GM19324 (cell line): Measurements from ENCODE around the gene THSD4.
"Not testable (repeated sequence)": the region's sequence is repeated elsewhere in the genome, so short reads cannot be mapped to it uniquely, and the experiment has no call there.

Experiments
- ATAC-seq: cut with Tn5 transposase; IDR thresholded peaks from one replicate; pipeline ENCODE4 v1.9.1; 2021; ENCODE audit warnings: mild to moderate bottlenecking, moderate library complexity; ENCODE audit not compliant: unreplicated experiment, low FRiP score

The THSD4 gene

DNA sequence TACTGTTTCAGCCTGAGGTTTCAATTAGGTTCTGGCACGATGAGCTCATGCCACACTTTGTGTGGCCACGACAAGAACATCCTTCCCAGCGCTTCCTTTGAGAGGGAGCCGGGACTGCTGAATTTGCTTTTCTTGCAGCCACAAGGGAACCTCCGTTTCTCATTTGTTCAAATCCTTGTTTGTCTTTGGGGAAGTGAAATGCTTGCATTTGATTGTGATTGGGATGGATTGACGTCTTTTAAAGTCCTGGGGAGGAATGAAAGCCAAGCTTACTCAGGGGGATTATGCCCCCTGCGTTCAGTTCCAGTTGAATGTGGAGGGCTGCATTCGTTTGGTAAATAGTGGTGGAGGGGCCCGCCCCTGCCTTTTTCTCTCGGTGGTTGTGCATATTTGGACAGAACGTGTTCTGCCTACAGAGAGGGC lies 277.6 kb downstream of the THSD4 start:
- ATAC-seq: no peak

DNA sequence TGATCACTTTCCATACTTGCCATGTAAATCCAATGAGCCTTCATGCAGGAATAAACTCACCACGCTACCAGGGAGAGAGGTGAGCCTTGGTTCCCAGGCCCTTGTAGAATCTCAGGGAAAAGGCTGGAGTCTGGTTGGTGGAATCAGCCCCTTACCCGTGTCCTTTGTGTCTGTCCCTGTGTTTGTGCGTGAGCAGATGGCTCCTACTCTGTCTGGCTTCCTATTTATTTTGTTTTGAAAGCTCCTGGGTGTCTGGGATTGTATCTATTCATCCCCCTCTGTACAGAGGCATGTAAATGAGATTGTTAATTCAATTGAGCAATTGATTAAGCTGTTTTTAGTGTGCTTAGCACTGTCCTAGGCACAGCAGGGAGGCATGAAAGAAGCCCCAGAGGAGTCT lies 278.1 kb downstream of the THSD4 start:
- no peak for ATAC-seq

DNA sequence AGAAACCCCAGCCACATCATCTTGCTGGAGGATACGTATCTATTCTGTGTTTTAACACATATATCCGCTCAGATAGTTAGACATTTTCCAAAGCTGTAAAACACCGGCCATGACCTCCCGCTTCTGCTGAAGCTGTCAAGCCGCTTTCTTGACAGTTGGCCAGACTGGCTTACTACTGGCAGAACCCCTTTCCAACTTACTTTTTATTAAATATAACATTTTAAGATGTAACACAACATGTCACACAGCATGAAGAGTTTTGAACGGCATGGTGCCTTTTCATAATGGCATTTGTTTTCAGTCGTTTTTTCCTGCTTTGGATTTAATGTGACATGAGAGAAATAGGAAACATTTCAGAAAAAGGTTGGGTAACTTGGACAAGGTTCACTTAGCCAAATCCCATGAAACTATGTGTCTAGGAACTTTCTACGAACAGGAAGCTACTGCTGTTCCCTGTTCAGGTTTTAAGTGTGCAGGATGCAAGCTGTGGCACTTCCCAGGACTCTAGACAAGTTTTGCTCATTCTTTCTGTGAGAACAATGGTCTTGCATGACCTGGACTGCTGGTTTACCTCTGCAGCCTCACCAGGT lies 281.4 kb downstream of the THSD4 start:
- ATAC-seq: no peak

DNA sequence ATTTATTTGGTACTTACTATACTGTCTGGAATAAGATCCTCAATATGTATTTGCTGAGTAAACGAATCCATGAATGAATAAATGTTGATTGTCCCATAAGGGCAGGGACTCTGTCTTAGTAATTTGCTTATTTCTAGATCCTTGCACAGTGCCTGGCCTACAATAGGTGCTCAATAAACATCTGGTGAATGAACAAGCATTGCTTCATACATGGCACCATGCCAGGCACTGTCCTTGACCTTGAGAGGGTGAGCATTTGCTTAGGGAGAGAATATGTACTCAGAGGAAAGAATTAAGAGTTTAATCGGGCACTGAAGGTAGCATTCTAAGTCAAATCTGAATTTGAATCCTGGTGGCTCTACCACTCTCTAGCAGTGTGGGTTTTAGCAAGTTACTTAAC lies 282.1 kb downstream of the THSD4 start:
- ATAC-seq: no peak

DNA sequence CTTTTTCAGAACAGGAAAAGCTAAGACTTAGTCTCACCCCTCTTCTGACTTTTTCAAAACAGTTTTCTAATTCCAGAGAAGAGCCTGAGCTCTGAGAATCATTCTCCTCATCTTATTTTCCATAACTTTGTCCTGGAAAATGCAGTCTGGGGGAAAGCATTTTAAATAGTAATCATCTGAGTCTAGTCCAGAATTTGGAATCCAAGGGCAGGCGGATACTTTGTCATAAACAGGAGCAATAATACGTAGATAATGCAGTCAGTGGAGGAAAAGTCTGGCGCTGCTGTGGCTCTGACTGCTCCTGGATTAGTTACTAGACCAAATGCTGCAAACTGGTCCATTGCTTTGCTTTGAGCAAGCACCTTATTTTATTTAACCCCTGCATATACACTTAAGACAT lies 285.0 kb downstream of the THSD4 start:
- no peak for ATAC-seq

DNA sequence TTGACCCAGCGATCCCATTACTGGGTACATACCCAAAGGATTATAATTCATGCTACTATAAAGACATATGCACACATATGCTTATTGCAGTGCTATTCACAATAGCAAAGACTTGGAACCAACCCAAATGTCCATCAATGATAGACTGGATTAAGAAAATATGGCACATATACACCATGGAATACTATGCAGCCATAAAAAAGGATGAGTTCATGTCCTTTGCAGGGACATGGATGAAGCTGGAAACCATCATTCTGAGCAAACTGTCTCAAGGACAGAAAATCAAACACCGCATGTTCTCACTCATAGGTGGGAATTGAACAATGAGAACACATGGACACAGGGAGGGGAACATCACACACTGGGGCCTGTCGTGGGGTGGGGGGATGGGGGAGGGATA lies 286.5 kb downstream of the THSD4 start:
- not testable (repeated sequence) for ATAC-seq

DNA sequence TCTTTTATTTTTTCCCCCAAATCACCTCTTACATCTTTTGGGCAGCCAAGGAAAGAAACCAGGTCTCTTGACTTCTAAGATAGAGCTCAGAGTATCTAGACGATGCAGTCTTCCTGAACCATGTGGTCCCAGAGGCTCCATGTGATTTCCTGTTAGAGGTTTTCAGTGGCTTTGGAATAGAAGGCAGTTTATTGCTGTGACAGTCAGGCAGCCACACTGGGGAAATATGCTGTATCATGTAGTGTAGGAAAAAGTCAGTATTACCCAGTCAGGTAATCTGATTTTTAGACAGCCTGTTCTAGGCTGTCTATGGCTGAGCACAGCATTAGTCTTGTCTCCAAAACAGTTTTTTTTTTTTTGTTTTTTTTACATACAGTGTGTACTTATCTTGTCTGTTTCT lies 294.3 kb downstream of the THSD4 start:
- no peak for ATAC-seq

DNA sequence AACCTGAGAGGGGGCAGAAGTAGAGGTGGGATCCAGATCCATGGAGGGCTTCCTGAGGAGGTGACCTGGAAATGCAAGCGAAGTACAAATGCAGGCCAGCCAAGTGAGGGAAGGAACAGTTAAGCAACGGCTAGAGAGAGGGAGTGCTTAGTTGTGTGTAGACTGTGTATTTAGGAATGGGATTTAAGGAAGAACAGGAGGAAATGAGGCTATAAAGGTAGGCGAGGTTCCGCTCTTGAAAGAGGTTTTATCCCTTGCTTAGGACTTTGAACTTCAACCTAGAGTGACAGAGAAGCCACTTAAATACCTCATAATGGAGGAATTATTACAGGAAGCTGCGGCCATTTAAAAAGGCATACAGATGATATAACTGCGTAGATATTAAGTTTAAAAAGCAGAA lies 295.1 kb downstream of the THSD4 start:
- no peak for ATAC-seq

DNA sequence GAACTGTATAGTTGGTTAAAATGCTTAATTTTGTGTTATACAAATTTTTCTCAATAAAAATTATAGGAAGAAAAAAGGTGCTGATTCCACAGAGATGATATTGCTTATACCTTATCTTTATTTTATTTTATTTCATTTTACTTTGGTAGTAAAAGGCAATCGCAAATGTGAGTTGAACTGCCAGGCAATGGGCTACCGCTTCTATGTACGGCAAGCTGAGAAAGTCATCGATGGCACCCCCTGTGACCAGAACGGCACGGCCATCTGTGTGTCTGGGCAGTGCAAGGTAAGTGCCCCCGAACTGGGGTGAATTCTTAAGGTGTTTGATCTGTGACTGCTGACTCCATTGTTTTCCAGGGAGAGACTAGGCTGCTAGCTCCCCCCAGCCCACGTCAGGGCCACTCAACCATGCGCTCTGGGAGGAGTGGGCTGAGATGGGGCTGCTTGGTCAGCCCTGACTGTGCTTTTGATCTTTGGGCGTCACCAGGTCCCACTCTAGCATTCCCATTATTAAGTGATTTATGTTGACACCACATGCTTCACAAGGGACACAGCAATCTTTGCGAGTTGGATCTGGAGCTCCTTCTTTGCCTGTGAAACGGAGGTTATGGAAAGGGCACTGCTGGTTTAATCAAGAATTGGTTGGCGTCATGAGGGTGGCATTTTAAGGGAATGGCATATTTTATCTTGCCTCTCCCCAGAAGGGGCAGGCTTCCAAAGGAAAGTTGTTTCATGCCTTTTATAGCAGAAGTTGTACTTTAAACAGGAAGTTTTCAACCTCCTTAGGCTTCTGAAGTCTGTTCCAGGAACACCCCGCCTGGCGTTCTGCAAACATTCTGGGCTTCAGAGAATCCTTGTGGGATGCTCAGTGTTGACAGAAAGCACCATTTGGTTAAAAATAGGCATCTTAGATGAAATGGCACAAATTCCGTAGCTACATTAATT lies 296.5 kb downstream of the THSD4 start:
- no peak for ATAC-seq

DNA sequence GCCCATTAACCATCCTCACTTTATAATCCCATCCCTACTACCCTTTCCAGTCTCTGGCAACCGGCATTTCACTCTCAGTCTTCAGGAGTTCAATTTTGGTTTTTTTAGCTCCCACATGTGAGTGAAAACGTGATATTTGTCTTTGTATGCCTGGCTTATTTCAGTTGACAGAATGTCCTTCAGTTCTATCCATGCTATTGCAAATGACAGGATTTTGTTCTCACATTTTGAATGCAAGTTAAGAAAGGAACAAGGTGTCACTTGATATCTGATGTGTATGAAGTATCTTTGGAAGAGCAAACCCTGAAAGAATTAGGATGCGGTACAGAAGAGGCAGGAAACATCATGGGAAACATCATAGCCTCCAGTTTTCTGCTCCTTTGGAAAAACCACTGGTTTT lies 298.1 kb downstream of the THSD4 start:
- ATAC-seq: no peak

DNA sequence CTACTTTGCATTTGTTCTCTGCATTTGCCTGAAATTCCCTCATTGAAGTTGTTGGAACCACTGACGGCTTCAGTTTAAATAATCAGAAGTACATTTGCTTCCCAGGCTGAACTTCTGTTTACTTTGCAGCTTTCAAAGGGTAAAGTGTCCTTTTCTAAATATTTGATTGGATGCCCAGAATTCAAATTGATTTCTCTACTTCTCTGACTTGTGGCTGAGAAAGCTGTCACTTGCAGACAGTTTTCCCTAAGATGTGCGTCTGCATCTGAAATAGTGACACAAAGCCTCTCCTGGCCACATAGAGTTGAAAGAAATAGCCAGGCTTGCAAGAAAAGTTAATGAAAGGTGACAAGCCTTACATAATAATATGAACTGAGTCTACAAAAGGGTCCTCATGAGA lies 299.6 kb downstream of the THSD4 start:
- ATAC-seq: no peak

DNA sequence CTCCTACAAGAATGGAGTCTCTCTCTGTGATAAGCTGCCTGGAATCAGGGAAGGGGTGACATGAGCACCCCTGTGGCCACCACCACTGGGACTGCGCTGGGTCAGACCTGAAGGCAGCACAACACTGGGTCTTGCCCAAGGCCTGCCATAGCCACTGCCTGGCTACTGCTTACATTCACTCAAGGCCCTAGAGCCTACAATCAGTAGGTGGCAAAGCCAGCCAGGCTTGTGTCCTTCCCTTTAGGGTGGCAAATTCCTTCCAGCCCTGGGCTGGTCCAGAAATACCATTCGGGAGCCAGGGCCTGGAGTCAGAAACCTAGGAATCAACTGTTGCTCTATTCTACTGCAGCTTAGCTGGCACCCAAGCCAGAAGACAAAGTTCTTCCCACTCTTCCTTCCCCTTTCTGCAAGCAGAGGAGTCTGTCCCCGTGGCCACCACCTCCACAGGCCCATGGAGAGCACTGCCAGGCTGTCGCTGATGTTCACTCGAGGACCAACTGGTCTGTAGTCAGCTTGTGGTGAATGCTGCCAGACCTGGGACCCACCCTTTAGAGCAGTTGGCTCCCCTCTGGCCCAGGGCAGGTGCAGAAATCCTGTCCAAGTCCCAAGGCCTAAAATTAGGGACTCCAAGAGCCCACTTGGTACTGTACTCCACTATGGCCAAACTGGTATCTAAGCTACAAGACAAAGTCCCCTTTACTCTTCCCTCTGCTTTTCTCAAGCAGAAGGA lies 307.4 kb downstream of the THSD4 start:
- ATAC-seq: no peak

DNA sequence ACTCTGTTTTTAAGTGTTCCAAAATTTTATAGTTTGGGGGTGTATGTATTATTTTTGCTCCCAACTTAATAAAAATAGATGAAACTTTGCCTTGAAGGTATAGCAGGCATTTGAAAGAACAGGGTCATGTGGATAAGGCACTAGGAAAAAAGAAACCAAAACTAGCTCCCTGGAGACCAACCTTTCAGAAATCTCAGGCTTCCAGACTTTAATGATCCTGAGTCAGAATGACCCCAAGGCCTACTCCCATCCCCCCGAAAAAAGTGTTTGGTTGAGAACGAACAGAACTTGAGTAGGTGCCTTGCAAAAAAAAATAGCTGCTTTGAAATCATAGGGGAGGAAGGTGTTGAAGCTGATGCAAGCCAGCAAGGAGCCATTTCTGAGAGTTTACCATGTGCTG lies 309.5 kb downstream of the THSD4 start:
- no peak for ATAC-seq

DNA sequence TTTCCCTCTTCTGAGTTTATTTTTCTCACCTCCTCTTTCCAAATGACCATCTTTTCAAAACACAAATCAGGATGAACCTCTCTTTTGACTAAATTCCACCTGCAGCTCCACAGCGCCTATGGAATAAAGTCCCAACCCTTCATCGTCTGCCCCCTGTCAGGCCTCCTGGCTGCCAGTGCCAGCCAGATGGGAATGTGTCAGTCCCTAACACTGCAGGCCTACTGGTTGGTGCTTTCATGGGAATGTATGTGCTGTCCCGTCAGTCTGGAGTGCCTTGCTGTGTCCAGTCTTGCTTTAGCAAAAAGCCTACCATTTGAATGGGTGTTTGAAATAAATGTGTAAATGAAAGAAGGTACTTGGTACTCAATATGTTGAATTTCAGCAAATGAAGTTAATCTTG lies 310.1 kb downstream of the THSD4 start:
- ATAC-seq: no peak

DNA sequence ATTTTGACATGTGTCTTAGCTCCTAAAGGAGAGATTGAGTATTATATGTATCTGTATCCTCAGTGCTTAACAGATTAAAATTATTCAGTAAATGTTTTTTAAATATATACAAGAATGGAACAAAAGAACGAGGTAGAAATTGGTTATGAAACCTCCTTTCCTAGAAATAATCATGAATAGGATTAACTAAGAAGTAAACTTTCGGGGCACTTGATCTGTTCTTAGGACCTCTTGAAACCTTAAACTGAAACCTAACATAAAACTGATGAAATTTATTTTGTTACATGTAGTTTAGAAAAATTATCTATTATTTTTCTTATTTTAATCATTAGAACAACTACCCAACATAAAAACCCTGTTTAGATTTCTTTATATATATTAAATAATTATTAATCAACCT lies 311.5 kb downstream of the THSD4 start:
- ATAC-seq: no peak

DNA sequence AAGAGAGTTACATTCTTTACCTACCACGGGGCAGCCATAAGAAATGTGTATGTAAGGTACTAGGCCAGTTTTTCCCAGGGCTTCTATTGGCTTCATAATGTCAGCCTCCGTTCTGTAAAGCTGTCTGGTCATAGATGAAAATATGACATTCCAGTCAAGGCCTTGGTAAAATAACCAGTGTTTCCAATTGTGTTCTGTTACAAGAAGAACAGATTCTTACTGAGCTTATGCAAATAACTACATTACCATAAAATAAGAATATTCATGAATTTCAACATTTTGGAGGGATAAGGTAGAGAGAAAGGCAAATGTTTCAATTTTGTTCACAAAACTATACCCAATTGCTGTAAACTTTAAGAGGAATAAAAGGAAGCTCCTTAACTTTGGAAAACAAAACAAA lies 315.5 kb downstream of the THSD4 start:
- ATAC-seq: no peak

DNA sequence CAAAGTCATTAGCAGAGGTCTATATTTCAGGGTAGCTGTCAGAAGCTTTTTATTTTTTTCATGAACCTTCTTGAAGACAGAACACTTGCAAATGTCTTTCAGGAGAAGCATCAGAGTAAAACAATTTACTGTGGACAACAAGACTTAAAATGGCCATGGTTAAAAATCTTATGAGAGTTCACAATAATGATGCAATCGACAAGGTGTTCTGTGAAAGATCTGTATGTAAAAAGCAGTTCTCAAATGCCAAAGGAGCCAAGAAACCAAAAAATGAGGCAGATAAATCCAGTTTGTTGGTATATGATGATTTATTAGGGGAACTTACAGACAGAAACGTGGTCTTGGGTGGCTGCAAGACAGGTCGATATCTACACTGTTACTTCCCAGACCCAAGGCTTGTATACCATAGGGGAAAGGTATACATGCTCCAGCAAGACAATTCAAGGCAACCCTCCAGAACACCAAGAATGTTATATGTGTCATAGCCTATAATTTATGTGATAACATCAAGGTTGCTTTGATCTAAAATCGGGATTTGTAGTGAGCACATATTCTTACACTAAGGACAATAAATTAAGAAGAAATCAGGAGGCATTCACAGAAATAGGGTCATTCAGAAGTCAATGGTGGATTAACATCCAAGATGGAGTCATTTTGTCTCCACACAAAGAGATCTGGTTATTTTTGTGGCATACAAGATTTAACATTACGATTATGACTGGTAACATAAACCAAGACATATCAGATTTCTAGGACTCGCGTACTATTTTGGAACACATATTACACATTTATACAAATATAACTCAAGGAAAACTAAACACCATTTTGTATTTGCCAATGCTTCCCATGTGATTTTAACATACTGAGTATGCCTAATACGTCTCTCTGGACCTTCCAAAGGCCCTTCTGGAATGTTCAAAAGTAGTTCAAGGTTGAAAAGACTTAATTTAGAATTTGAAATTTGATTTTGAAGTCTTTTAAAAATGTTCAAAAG lies 316.4 kb downstream of the THSD4 start:
- ATAC-seq: no peak

DNA sequence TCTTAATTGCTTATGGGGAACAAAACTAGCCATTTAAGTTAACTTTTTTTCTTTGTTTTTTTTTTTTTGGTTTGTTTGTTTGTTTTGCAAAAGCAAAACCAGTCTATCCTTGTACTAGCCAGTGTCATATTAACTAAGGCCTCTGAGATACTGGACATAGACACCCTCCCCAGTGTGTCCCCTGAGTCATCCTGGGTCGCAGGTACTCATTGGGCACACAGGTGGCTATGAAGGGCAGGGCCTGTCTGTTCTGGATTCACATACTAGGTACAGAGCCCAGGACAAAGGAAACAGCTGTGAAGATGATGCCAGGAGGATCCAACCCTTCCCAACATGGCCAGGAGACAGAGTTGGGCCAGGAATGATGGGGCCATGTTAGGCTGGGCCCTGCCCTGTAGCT lies 318.1 kb downstream of the THSD4 start:
- ATAC-seq: no peak

DNA sequence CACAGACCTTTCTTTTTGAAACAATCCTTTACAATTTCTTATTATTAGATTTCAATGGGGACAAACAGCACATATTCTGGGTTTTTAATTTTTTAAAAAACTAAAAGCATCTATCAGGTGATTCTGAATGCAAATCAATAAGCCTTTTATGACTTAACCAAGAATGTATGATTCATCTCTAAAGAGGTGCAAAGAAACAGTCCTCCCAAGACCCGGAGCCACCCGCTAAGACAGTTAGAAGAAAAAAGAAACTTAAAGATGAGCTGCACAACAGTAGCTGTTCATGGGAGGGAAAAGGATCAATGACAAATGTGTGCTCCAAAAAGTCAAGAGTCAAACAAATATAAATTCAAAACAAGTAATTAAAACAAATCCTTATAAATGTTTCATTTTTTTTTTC lies 319.5 kb downstream of the THSD4 start:
- ATAC-seq: no peak

DNA sequence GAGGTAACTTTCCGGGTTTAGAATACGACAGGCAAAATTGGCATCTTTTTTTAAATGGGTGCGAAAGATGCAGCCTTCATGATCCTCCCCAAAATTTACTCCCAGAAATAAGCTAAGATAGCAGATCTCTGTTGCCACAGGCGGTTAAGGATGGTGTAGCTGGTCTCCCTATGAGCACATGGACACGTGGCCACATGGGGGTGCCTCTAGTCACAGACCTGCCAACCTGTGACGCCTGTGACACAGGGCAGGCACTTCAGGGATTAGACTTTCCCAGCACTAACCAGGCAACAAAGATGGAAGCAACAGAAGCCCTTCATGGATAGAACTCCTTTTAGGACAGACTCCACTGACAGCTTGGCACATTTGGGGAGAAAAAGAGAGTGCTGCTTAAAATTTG lies 320.3 kb downstream of the THSD4 start:
- ATAC-seq: no peak
